ENCODE measurements around the gene RHBDF2.

The RHBDF2 gene

DNA sequence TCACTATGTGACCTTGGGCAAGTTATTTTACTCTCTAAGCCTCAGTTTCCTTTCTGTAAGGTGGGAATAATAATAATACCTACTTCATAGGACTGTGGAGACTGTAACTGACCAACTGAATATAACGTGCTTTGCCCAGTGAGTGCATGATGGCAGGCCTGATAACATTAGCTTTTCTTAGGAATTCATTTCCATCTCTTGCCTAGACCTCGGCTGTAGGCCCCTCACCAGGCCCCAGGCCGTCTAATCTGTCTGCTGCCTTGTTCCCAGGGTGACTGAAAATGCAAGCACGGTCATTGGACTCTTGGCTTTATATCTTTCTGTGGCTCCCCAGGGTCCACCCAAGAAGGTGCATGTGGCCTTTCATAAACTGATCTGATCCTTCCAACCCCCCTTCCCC lies 41.5 kb downstream of the RHBDF2 start:
- DNase-seq (ENCODE audit: low read depth), result no peak

DNA sequence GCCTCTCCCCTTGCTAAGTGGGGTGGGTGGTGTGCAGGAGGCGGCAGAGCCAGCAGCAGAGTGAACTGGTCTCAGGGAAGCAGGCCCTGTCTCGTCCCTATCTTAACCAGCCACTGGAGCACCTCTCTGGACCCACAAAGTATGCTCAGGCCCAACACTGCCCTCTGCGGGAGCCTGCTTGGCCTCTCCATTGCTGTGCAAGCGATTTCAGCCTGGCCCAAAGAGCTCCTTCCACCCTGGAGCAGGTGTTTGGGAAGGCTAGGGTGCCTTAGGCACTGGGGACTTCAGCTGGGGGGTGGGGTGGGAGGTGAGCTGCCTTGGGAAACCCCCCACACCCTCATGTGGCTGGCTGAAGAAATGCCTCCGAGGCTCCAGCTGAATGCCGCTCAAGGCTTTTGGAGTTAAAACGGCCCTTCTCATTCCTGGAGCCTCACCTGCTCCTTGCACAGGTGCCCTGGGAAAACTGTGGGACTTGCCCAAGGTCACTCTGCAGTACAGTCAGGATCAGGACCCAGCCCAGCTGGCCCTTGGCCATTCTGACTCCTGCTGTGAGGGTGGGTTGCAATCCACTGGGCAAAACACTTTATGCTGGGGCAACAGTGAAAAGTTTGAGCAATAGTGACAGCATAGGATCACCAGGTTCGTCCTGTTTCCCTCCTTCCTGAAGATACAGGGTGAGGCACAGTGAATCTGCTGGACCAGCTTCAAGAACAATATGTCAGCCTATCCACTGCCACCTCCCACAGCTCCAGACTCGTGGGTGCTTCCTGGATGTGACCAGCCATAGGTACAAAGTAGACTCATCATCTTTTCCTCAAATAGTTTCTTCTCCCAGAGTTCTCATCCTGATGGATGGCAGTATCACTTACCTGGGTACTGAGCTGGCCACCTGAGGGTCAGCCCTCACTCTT lies 42.4 kb downstream of the RHBDF2 start:
- DNase-seq (ENCODE audit: low read depth), result no peak

- DNase-seq (ENCODE audit: low read depth), result no peak
Observed at GRCh38 chr17:76453431-76453743, 47.8 kb downstream of the RHBDF2 start.

DNA sequence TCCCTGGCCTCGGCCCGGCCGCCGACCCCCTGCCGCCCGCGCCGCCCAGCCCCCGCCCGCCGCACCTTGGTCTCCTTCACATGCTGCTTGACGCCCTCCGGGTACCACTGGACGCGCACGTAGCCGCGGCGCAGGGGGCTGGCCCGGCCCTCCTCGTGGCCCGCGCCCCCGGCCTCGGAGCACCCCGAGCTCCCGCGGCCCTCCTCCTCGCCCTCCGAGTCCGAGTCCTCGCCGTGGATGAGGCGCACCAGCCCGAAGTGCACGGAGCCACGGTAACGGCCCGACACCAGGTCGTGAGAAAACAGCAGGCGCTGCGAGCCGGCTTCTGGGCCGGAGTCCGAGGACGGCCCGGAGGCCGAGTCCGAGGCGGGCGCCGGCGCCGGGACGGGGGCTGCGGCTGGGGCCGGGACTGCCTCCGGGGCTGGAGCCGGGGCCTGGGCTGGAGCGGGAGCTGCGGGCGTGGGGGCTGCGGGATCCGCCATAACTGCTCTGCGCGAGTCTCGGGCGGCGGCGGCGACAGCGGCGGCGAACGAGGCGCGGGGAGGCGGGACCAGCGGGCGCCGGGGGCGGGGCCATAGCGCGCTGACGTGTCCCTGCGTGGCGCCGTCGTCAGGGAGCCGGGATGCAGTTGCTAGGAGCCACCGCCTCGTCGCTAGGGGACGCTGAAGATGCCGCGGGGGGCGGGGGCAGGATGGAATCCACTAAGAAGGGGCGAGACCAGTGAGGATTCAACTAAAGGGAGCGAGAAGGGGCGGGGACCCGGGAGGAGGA lies 48.4 kb downstream of the RHBDF2 start, which contains the start of gene UBE2O:
Gene UBE2O (minus strand): TSS at position 493 of the 771 bp plus-strand sequence. CDS start 11 bp downstream, at position 482.
- DNase-seq (ENCODE audit: low read depth), result peak; percentile 89

- DNase-seq (ENCODE audit: low read depth), result no peak
Observed at GRCh38 chr17:76452127-76452659, 49.0 kb downstream of the RHBDF2 start.

DNA sequence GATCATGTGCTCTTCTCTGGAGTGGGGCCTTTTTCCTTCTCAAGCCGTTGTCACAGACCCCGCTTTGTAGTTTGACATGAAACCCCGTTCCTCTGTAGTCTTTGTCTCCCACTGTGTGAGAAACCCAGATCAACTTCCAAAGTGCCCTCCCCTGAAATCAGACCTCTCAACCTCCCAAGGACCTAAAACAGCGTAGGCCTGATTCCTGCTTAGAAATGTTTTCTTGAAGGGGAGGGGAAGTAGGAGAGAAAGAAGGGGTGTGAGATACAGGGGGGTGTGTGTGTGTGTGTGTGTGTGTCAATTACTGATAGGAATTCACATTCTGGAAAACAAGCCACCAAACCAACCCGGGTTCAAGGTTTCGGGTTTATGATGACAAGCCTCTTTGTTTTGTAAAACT lies 49.7 kb downstream of the RHBDF2 start:
- no peak for DNase-seq (ENCODE audit: low read depth)

DNA sequence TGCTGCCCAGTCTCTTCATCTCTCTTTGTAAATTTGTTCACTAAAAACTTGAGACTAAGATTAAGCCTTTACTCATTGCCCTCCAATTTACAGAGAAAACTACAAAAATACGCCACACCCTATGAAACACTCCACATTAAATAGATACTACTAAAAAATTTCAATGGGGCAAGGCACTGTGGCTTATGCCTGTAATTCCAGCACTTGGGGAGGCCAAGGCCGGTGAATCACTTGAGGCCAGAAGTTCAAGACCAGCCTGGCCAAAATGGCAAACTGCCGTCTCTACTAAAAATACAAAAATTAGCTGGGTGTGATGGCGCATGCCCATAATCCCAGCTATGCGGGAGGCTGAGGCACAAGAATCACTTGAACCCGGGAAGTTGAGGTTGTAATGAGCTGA lies 52.1 kb downstream of the RHBDF2 start:
- no peak for DNase-seq (ENCODE audit: low read depth)

DNA sequence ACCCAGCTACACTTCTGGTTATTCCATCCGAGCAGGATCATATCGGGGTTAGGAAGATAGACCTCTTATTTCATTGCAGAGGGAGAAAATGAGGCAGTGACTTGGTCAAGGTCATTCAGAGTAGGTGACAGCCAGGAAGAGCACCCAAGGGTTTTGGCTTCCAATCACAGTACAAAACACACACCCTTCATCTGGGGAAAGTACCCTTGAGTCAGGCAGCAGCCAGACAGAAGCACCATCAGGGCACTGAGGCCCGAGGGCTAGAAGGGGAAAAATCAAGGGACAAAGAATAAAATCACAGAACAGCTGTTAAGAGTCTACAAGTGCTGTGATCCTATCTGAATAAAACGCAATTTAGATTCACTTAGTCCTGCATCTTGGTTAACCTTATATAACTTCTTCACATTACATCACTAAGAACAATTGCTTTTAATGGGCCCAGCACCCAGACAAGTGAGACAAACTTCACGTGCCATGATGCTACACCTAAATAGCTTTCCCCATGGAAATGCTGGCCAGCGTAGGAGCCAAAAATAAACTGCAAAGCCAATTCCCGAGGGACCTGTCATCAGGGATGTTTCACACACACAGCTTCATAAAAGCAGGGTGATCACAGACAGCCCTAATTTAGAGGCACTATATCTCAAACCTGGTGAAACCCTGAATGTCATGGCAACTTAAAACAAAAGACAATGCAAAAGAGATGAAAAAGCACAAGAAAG lies 53.1 kb downstream of the RHBDF2 start:
- DNase-seq (ENCODE audit: low read depth), result no peak

- no peak for DNase-seq (ENCODE audit: low read depth)
Observed at GRCh38 chr17:76446449-76447231, 54.6 kb downstream of the RHBDF2 start.

DNA sequence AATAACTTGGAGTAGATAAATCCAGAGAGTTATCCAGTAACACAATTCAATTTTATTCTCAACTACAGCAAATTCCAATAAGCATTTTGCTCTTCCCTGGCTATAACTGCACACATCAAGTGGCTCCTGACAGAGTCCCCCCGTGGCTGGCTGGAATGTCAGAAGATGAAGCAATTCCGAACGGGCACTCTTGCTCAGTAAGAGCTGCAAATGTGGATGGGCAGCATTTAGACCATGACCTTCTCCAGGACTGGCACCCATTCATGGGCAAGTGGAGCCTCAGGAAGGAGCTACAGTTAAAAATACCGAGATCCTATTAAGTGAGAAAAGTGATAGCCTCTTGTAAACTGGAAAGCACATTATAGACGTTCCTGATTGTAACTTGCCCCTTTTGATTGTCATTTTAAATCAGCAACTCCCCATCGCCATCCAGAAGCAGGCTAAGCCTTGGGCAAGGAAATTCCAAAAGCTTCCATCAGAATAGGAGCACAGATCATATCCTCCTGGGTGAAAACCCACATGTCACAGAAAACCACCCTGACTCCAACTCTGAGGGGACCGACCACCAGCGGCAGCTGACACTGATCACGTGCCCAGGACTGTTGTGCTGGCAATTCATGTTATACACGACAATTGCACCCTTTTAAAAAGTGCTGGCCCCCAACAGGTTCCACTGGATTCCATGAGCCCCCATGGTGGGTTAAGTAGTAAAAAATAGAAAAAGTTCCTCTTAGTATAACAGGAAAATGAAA lies 55.4 kb downstream of the RHBDF2 start:
- DNase-seq (ENCODE audit: low read depth), result no peak

DNA sequence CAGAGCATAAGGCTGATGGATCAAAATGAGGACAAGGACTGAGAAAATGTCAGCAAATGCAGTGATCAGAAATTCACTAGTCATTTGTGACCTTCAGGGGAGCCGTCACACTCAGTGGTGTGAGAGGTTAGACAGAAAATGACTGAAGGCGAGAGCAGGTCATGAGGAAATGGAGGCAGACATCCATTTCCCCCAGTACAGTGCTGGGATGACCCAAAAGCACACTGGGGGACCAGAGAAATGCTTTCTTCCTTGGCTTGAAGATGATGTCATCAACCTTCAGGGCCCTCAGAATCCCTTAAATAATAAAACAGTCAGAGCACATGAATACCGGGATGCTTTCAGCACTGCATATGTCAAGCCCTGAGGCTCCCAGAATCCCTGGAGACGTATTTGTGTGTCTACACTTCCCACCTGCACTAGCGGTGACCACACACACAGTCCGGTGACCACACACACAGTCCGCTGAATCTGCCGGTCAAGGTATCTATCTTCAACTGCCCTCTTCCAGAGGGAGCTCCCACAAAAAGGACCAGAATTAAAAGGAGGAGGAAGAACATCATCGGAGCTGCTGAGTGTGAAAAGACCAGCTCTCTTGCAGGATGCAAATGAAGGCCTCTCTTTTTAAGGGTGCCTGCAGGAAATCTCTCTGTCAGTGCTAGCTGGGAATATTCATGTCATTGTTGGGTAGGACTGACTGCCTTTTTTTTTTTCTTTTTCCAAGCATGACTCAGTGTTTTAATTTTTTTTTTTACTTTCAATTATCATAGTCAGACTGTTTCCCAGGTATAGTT lies 56.5 kb downstream of the RHBDF2 start:
- DNase-seq (ENCODE audit: low read depth), result no peak

DNA sequence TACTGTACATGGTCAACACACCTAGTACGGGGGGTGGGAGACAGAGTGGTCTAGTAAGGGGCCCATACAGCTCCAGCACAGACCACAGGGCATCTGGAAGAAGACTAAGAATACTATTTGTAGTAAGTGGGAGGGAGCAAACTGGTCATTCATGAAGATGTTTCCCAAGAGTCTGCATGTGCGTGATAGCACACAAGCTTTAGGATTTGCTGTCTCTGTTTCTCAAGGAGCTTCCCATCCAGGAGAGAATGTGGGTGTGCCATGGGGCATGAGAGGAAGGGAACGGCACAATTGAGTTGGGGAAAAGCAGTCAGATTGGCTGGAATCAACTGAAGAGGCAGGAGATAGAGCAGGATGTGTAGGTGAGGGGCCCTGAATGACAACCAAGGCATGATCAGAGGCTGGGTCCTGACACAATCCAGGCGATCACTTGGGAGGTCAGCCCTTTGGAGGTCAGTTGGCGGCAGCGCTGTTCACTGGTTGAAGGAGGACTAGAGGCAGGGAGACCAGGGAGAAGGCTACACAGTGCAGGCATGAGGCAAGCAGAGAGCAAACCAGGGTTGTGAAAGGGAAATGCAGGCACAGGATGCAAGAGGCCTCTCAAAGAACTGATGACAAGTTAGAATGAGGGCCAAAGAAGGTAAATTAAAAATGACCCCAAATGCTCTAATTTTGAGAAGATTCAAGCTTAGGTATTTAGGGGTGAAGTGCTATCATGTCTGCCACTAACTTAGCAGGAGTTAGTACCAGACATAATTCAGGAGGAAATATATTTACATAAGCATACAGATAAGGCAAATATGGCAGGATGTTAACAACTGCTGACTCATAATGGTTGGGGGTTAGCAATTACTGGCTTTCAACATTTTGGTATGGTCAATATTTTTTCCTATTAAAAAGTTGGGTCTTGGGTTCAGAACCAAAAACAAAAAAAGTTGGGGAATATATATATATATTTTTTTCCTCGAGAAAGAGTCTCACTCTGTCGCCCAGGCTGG lies 58.6 kb downstream of the RHBDF2 start:
- no peak for DNase-seq (ENCODE audit: low read depth)

GRCh38 chr17:76441686-76442340 lies 59.4 kb downstream of the RHBDF2 start:
- no peak for DNase-seq (ENCODE audit: low read depth)

GRCh38 chr17:76440751-76441362 lies 60.4 kb downstream of the RHBDF2 start:
- no peak for DNase-seq (ENCODE audit: low read depth)

DNA sequence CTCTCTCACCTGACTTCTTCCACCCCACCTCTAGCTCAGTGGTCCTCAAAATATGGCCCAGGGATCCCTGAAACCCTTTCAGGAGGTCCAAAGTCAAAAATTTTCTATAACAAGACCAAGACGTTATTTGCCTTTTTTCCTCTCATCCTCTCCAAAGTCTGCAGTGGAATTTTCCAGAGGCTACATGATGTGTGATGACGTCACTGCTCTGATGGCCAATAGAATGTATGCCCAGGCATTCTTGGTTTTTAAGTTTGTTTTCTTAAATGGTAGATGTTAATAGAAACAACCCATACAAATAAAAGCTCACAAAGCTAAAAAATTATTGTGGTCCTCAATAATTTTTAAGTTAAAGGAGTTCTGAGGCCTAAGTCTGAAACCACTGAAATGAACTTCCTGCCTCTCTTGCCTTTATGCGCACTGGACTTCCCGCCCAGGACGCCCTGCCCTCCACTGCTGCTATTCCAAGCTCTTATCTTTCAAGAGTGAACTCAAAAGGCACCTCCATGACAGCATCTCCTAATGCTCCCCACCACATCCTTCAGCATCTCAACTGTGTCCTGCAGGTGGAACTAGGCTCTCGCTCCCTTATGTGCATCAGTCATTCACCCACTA lies 61.8 kb downstream of the RHBDF2 start:
- DNase-seq (ENCODE audit: low read depth), result no peak

GRCh38 chr17:76438906-76439305 lies 62.3 kb downstream of the RHBDF2 start:
- DNase-seq (ENCODE audit: low read depth), result no peak
